ENCODE data around the gene AKT3. TPM values are rescaled to one million over a fixed set of nuclear protein-coding genes. Genes with fewer than 3 reads are reported as not detected.

The AKT3 gene
- polyA plus RNA-seq, 3 donors: 0.81 to 1.7 (median 1.4) TPM

GRCh38 chr1:243474136-243474881 lies 375.7 kb downstream of the AKT3 start:
- intact Hi-C loops (cut with micrococcal nuclease): loop anchor here in 1 of 2 donors (10.0 kb wide), 3 partner anchors 190 to 570 kb away; no protein-coding TSS in a partner anchor
- H3K4me2 ChIP-seq (replicated peaks; ENCODE audit: extremely low read depth, low read length, poor library complexity, severe bottlenecking): peak overlapping the region; percentile 80
- no peak overlapping the region for H3K4me3 Mint-ChIP-seq

More at GRCh38 chr1:243474136-243474881, 375.7 kb downstream of the AKT3 start:
- H2AFZ ChIP-seq (ENCODE audit: insufficient read depth, low read depth, low read length, poor library complexity, severe bottlenecking): no peak overlapping the region
- peaks cover 57 to 70% of the 10 kb centered on the region in 2 donors for H3K4me1 ChIP-seq (ENCODE audit: control insufficient read depth in 1 of 2, insufficient read depth in 2 of 2, low read length in 2 of 2)
- H3K9me3 Mint-ChIP-seq: no peaks in the 10 kb centered on the region
- H3K36me3 ChIP-seq (replicated peaks in 1 of 2; ENCODE audit: control insufficient read depth in 1 of 2, insufficient read depth in 2 of 2, low read length in 2 of 2): no peaks in the 10 kb centered on the region
- peaks cover 0 to 10% (median 0%) of the 10 kb centered on the region in 3 donors for H3K27me3 Mint-ChIP-seq (ENCODE audit: low read depth in 3 of 3)
- WGBS (ENCODE audit: insufficient coverage): 98% methylated on average over 45 of the region's 55 CpGs
- H4K20me1 ChIP-seq (ENCODE audit: insufficient read depth, low read length): no peaks in the 10 kb centered on the region
- DNase-seq: no peak
- peak overlapping the region in 6 of 7 donors; percentile 45 to 92 (median 87) for H3K27ac Mint-ChIP-seq
- no peak overlapping the region for H3K9ac ChIP-seq (ENCODE audit: insufficient read depth, low read length, poor library complexity, severe bottlenecking)
- H3K79me2 ChIP-seq (ENCODE audit: insufficient read depth, low read length): peaks cover 10% of the 10 kb centered on the region
- H3K27ac ChIP-seq (ENCODE audit: low read depth in 1 of 2, low read length in 2 of 2): peak overlapping the region; percentile 34 to 54
- no peak for TF ChIP-seq CTCF (IDR thresholded peaks at IDR 0.05)
- peaks cover 67% of the 10 kb centered on the region for H3K4me1 Mint-ChIP-seq
- no peaks in the 10 kb centered on the region for H3K9me3 ChIP-seq (replicated peaks in 1 of 2; ENCODE audit: control insufficient read depth in 1 of 2, insufficient read depth in 1 of 2, low read length in 2 of 2)
- H3K4me3 ChIP-seq (replicated peaks in 1 of 3; ENCODE audit: low read depth in 2 of 3, low read length in 3 of 3): peak overlapping the region in 1 of 3 experiments; percentile 78
- H3K36me3 Mint-ChIP-seq: peaks cover 8 to 26% of the 10 kb centered on the region in 2 donors
- no peaks in the 10 kb centered on the region for H3K27me3 ChIP-seq (ENCODE audit: control insufficient read depth in 2 of 2, insufficient read depth in 2 of 2, low read length in 2 of 2)

Data from CD14-positive monocyte (primary cell).